AG09309 (cell line): ENCODE data around the gene PCSK2.

Source experiments
- DNase-seq: peaks from one replicate; pipeline ENCODE4 v3.0.0-alpha.2; 2010; ENCODE audit warnings: low read depth
- H3K4me3 ChIP-seq: 2 replicates; pipeline ENCODE4 v1.5.1; 2011; ENCODE audit warnings: mild to moderate bottlenecking, low read depth, low read length, moderate library complexity; ENCODE audit not compliant: control insufficient read depth
- TF ChIP-seq, protein P1 (sequence below): IDR thresholded peaks from 2 replicates; pipeline ENCODE4 v1.5.1; 2011; ENCODE audit warnings: mild to moderate bottlenecking, low read depth, low read length, inconsistent platforms; ENCODE audit not compliant: insufficient read depth, control insufficient read depth; ENCODE audit errors: missing control alignments

PCSK2 gene

GRCh38 chr20:17467120-17467655, 240.3 kb downstream of the PCSK2 start:
- TF ChIP-seq, protein P1, sequence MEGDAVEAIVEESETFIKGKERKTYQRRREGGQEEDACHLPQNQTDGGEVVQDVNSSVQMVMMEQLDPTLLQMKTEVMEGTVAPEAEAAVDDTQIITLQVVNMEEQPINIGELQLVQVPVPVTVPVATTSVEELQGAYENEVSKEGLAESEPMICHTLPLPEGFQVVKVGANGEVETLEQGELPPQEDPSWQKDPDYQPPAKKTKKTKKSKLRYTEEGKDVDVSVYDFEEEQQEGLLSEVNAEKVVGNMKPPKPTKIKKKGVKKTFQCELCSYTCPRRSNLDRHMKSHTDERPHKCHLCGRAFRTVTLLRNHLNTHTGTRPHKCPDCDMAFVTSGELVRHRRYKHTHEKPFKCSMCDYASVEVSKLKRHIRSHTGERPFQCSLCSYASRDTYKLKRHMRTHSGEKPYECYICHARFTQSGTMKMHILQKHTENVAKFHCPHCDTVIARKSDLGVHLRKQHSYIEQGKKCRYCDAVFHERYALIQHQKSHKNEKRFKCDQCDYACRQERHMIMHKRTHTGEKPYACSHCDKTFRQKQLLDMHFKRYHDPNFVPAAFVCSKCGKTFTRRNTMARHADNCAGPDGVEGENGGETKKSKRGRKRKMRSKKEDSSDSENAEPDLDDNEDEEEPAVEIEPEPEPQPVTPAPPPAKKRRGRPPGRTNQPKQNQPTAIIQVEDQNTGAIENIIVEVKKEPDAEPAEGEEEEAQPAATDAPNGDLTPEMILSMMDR, result no peak
- DNase-seq, result no peak
- H3K4me3 ChIP-seq, result no peak overlapping the region

GRCh38 chr20:17468073-17468840, 241.4 kb downstream of the PCSK2 start:
- H3K4me3 ChIP-seq, result no peak overlapping the region
- no peak for DNase-seq
- TF ChIP-seq, protein P1, result no peak

GRCh38 chr20:17469246-17470030, 242.6 kb downstream of the PCSK2 start:
- TF ChIP-seq, protein P1, result no peak
- no peak overlapping the region for H3K4me3 ChIP-seq
- no peak for DNase-seq

DNA sequence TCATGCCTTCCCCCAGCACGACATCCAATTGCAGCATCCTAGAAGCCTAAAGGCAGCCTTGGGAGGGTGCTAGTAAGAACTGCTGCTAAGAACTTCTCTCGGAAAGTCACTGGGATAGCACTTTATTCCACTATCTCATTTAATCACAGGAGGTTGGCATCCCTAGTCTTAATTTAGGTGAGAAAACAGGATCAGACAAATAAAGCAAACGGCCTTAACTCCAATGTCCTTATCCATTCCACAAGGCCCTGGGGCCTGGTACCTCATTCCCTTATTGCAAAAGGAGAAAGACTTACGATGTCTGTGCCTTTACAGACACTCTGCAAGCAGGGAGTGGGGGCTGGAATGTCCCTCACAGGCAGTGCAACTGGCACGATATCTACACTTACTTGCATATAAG, 243.7 kb downstream of the PCSK2 start:
- TF ChIP-seq, protein P1, result no peak
- H3K4me3 ChIP-seq, result no peak overlapping the region
- DNase-seq, result no peak

DNA sequence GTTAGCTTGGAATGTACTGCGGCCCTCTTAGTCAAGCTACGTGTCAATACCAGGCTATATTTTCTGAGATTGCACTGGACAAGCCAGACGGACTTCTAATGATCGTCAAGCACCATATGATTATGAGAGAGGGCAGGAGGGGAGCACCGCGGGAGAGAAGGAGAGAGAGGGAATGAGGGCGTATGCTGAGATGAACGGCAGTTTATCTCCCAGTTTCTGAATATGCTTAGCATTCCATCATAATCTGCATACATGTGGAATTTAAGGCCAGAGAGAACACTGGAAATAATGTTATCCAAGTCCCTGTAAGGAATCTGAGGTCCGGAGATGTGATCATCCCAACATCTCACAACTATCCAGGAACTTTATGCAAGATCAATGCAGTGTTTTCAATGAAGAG, 244.1 kb downstream of the PCSK2 start:
- TF ChIP-seq, protein P1, result no peak
- H3K4me3 ChIP-seq, result no peak overlapping the region
- no peak for DNase-seq

- TF ChIP-seq, protein P1, result no peak
- H3K4me3 ChIP-seq, result no peak overlapping the region
- no peak for DNase-seq
These were observed 244.9 kb downstream of the PCSK2 start for GRCh38 chr20:17471606-17472187.
